ENCODE measurements around the gene TMEM154. TPM values are rescaled to one million over a fixed set of nuclear protein-coding genes. Genes with fewer than 3 reads are reported as not detected.

TMEM154 gene
- total and polyA plus RNA-seq, 8 donors, result 1.5 to 21.9 (median 2.5) TPM

- DNase-seq (no peak), ATAC-seq (no peak)
- Histone ChIP-seq H3K27ac (no peak overlapping the region), H3K4me1 (peaks cover 0 to 30% of the 10 kb centered on the region in 2 donors), H3K27me3 (no peaks in the 10 kb centered on the region), H3K9me3 (no peaks in the 10 kb centered on the region), H3K36me3 (peaks cover 0 to 5% of the 10 kb centered on the region in 2 donors), H3K4me3 (no peak overlapping the region)
- TF ChIP-seq CTCF (IDR thresholded peaks at IDR 0.05), result no peak
- intact Hi-C loops (cut with DNase I), result no loop called here
Measured at GRCh38 chr4:152633118-152633517, 46.7 kb downstream of the TMEM154 start.

GRCh38 chr4:152630324-152630723 lies 49.5 kb downstream of the TMEM154 start:
- TF ChIP-seq CTCF (IDR thresholded peaks at IDR 0.05), result no peak
- no peak for DNase-seq
- Histone ChIP-seq H3K4me3 (no peak overlapping the region), H3K27me3 (no peaks in the 10 kb centered on the region), H3K27ac (no peak overlapping the region), H3K36me3 (peaks cover 0 to 15% of the 10 kb centered on the region in 2 donors), H3K9me3 (no peaks in the 10 kb centered on the region), H3K4me1 (peaks cover 0 to 10% of the 10 kb centered on the region in 2 donors)
- no peak for ATAC-seq
- intact Hi-C loops (cut with DNase I), result no loop called here

- Histone ChIP-seq H3K4me1 (peaks cover 0 to 9% of the 10 kb centered on the region in 2 donors), H3K36me3 (peaks cover 0 to 15% of the 10 kb centered on the region in 2 donors), H3K27ac (no peak overlapping the region), H3K9me3 (no peaks in the 10 kb centered on the region), H3K4me3 (no peak overlapping the region), H3K27me3 (no peaks in the 10 kb centered on the region)
- no peak for TF ChIP-seq CTCF (IDR thresholded peaks at IDR 0.05)
- intact Hi-C loops (cut with DNase I), result no loop called here
- DNase-seq (no peak), ATAC-seq (no peak)
Measured at GRCh38 chr4:152629908-152630307, 49.9 kb downstream of the TMEM154 start.

- no peak overlapping the region for H3K27ac ChIP-seq
- no peaks in the 10 kb centered on the region for H3K27me3 ChIP-seq
- no peak for TF ChIP-seq CTCF (IDR thresholded peaks at IDR 0.05)
- no peak for ATAC-seq
- H3K36me3 ChIP-seq, result peaks cover 0 to 15% of the 10 kb centered on the region in 2 donors
- no peaks in the 10 kb centered on the region for H3K9me3 ChIP-seq
- no peaks in the 10 kb centered on the region for H3K4me1 ChIP-seq
- DNase-seq, result no peak
- no peak overlapping the region for H3K4me3 ChIP-seq
- intact Hi-C loops (cut with DNase I), result no loop called here
Measured at GRCh38 chr4:152628128-152628527, 51.7 kb downstream of the TMEM154 start.

- TF ChIP-seq CTCF (IDR thresholded peaks at IDR 0.05), result no peak
- ATAC-seq (no peak), DNase-seq (no peak)
- intact Hi-C loops (cut with DNase I), result no loop called here
- Histone ChIP-seq H3K4me1 (no peaks in the 10 kb centered on the region), H3K36me3 (peaks cover 0 to 15% of the 10 kb centered on the region in 2 donors), H3K9me3 (no peaks in the 10 kb centered on the region), H3K4me3 (no peak overlapping the region), H3K27ac (no peak overlapping the region), H3K27me3 (no peaks in the 10 kb centered on the region)
Measured at GRCh38 chr4:152626790-152627189, 53.0 kb downstream of the TMEM154 start.

Data from left lung (tissue), 10 donors.